Measurements from ENCODE around the gene ONECUT3.
A peak's percentile ranks its signal among the peaks of the same experiment; 100 is the strongest.
"Not testable (repeated sequence)": the region's sequence is repeated elsewhere in the genome, so short reads cannot be mapped to it uniquely, and the experiment has no call there.

The ONECUT3 gene

GRCh38 chr19:1756705-1757465 lies 3.6 kb downstream of the ONECUT3 start:
- DNase-seq, result no peak

- DNase-seq, result no peak
Observed at GRCh38 chr19:1757468-1758230, 4.3 kb downstream of the ONECUT3 start.

- DNase-seq, result no peak
Observed at GRCh38 chr19:1758231-1758577, 4.9 kb downstream of the ONECUT3 start.

- no peak for DNase-seq
Observed at GRCh38 chr19:1758959-1759903, 5.9 kb downstream of the ONECUT3 start.

GRCh38 chr19:1760020-1760419 lies 6.7 kb downstream of the ONECUT3 start:
- no peak for DNase-seq

GRCh38 chr19:1760786-1761527 lies 7.7 kb downstream of the ONECUT3 start:
- not testable (repeated sequence) for DNase-seq

- no peak for DNase-seq
Observed at GRCh38 chr19:1761528-1762242, 8.4 kb downstream of the ONECUT3 start.

GRCh38 chr19:1762243-1763117 lies 9.2 kb downstream of the ONECUT3 start:
- DNase-seq, result no peak

- DNase-seq, result no peak
Observed at GRCh38 chr19:1763648-1764639, 10.6 kb downstream of the ONECUT3 start.

- no peak for DNase-seq
Observed at GRCh38 chr19:1764729-1765128, 11.4 kb downstream of the ONECUT3 start.

- DNase-seq, result no peak
Observed at GRCh38 chr19:1765232-1765903, 12.1 kb downstream of the ONECUT3 start.

GRCh38 chr19:1765904-1766799 lies 12.8 kb downstream of the ONECUT3 start:
- DNase-seq, result no peak

- DNase-seq, result no peak
Observed at GRCh38 chr19:1766800-1767352, 13.6 kb downstream of the ONECUT3 start.

- peak; percentile 40 for DNase-seq
Observed at GRCh38 chr19:1767464-1767933, 14.2 kb downstream of the ONECUT3 start.

- DNase-seq, result no peak
Observed at GRCh38 chr19:1768248-1768647, 14.9 kb downstream of the ONECUT3 start.

GRCh38 chr19:1768918-1769644 lies 15.8 kb downstream of the ONECUT3 start:
- no peak for DNase-seq

GRCh38 chr19:1769645-1769985 lies 16.3 kb downstream of the ONECUT3 start:
- no peak for DNase-seq

Data from CD4-positive, alpha-beta T cell treated with Interleukin-4 for 4 hours (primary cell).